Measurements from ENCODE around the gene RAB10.
"Not testable (repeated sequence)": the region's sequence is repeated elsewhere in the genome, so short reads cannot be mapped to it uniquely, and the experiment has no call there.

RAB10 gene

DNA sequence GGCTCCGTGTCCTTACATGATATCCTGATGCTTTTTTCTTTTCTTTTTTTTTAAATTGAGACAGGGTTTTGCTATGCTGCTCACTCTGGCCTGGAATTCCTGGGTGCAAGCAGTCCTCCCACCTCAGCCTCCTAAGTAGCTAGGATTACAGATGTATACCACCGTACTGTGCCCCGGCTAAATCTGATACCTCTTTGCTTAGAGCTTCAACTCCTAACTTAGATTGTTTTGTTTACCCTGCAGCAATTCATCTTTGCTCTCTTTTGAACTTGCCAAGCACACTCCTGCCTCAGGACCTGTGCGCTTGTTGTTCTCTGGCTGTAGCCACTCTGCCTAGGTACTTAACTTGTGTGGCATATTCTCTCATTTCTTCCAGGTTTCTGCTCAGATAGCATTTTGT lies 24.5 kb downstream of the RAB10 start:
- DNase-seq (ENCODE audit: low spot score) = no peak

GRCh38 chr2:26059542-26059941 lies 25.7 kb downstream of the RAB10 start:
- DNase-seq (ENCODE audit: low spot score) = no peak

- DNase-seq (ENCODE audit: low spot score) = no peak
Observed at GRCh38 chr2:26061539-26061938, 27.7 kb downstream of the RAB10 start.

GRCh38 chr2:26064846-26065245 lies 31.0 kb downstream of the RAB10 start:
- DNase-seq (ENCODE audit: low spot score) = no peak

GRCh38 chr2:26067186-26067974 lies 33.5 kb downstream of the RAB10 start:
- no peak for DNase-seq (ENCODE audit: low spot score)

- no peak for DNase-seq (ENCODE audit: low spot score)
Observed at GRCh38 chr2:26067980-26068507, 34.2 kb downstream of the RAB10 start.

GRCh38 chr2:26068602-26069298 lies 34.9 kb downstream of the RAB10 start:
- DNase-seq (ENCODE audit: low spot score) = peak; percentile 80

- DNase-seq (ENCODE audit: low spot score) = no peak
Observed at GRCh38 chr2:26070730-26071129, 36.8 kb downstream of the RAB10 start.

DNA sequence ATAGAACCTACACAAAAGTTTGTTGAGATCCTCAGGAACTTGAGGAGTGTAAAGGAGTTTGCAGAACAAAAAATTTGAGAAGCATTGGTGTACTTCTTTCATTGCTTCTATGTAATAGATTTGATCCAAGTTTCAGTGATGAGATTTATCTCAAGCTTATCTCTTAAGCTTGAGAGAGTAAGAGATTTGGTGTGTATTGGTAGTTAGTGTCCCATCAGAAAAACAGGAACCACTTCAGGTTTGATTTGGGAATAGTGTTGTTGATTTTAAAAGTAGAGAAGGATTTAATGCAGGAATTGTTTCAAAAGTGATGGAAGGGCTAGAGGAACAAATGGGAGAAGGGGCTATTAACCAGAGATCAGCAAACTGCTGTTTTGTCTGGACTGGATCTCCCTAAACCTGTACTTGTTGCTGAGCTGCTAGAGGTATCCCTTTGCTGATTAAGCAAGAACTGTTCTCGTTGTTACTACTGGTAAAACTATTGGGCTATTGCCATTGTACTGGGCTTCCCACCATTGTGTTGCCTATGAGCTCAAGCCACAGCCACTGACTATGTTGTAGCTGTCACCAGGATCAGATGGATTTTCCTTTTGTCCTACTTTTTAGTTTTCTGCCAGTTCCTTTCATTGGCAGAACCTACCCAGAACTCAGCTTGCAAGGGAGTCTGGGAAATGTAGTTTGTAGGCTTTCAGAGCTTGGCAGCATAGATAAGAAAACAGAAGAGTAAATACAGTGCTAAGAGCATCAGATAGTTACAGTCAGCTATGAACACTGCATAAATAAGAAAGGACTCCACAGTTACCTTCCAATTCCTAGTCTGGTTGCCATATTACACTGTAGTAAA lies 39.3 kb downstream of the RAB10 start:
- no peak for DNase-seq (ENCODE audit: low spot score)

- no peak for DNase-seq (ENCODE audit: low spot score)
Observed at GRCh38 chr2:26073830-26074229, 39.9 kb downstream of the RAB10 start.

DNA sequence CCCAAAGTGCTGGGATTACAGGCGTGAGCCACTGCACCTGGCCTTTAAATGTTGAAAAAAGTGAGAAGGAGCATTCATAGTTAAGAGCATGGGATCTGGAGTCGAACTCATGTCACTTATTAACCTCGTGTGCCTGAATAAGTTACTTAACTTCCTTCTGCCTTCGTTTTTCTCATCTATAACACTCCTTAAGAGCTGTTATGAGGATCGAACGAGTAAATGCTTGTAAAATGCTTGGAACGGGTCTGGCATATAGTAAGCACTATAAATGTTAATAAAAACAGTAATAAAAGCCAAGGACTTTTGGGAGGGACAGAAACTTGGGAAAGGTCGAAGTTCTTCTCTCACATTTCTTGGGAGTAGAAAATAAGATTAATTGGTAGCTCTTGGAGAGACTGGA lies 40.8 kb downstream of the RAB10 start:
- DNase-seq (ENCODE audit: low spot score) = no peak

DNA sequence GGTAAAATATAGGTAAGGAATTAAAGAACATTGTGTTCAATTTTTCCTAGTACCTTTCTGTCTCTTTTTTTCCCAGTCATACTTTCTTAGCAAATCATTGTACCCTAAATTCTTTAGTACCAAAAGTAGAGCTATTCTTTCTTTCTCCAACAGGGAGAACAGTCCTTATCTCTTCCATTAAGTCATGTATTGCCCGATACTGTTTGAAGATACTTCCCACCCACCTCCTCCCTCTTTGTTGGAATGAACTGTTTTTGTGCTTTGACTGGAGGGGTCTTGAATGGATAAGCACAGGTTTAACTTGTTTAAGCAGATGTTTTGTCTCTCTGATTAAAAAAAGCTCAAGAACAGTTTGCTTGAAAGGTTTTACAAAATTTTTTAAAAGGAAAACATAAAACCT lies 41.3 kb downstream of the RAB10 start:
- no peak for DNase-seq (ENCODE audit: low spot score)

DNA sequence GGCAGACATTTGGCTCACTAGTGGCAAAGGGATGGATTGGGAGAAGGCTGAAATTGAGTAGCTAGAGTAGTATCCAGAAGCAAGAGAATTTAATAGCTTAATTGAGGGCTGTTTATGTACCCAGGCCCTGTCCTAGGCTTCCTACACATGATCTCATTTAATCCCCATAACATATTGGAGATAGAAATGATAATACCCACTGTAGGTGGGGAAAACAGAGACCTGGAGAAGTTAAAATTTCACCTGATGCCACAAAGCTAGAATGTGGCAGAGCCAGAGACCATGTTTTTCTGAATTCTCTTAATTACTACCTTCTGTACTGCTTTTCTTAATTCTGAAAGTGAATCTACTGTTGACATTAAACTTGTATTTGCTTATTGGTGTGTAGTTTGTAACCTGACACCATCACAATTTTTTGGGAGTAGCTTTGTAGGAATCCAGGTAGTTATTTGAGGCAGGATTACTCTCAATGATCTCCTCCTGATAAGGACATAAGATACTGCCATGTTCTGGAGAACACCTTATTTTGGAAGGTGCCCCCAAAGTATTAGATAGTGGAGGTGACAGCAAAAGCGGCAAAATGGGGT lies 42.2 kb downstream of the RAB10 start:
- DNase-seq (ENCODE audit: low spot score) = no peak

DNA sequence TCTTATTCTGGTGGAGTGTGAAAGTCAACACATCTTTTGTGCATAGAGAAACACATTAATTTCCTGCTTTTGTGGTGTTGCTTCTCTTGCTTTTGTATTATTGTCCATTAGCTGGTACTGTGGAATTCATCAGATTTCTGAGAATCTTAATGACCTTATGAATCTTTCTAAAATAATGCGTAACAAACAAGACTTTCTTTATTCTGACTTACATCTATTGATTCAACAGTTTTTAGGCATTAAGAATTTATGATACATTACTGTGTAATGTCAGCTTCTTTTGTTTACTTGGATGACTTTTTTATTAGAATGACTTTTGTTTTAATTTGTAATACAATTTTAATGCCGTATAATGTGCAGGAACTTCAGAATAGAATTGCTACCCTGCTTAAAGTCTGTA lies 43.4 kb downstream of the RAB10 start:
- DNase-seq (ENCODE audit: low spot score) = no peak

- DNase-seq (ENCODE audit: low spot score) = no peak
Observed at GRCh38 chr2:26078939-26079338, 45.1 kb downstream of the RAB10 start.

GRCh38 chr2:26080356-26080755 lies 46.5 kb downstream of the RAB10 start:
- no peak for DNase-seq (ENCODE audit: low spot score)

DNA sequence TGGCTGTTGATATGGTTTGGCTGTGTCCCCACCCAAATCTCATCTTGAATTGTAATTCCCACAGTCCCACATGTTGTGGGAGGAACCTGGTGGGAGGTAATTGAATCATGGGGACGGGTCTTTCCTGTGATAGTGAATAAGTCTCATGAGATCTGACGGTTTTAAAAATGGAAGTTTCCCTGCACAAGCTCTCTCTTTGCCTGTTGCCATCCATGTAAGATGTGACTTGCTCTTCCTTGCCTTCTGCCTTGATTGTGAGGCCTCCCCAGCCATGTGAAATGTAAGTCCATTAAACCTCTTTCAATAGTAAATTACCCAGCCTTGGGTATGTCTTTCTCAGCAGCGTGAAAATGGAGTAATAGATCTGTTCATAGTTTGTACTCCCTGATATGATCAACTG lies 47.0 kb downstream of the RAB10 start:
- DNase-seq (ENCODE audit: low spot score) = not testable (repeated sequence)

DNA sequence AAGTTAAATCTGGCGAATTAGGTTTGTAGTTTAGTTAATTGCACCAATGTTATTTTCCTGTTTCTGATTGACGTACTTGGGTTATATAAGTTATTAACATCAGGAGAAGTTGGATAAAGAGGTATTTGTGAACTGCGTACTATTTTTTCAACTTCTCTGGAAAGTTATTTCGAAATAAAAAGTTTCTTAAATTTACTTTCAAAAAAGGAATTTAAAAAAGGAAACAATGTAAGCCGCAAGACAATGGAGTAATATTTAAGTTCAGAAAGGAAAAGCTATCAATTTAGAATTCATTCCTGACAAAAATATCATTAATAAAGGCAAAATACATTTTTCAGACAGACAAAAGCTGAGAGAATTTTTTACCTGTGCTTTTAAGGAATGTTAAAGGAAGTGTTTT lies 47.7 kb downstream of the RAB10 start:
- DNase-seq (ENCODE audit: low spot score) = no peak

GRCh38 chr2:26086155-26086637 lies 52.3 kb downstream of the RAB10 start:
- DNase-seq (ENCODE audit: low spot score) = peak; percentile 37

DNA sequence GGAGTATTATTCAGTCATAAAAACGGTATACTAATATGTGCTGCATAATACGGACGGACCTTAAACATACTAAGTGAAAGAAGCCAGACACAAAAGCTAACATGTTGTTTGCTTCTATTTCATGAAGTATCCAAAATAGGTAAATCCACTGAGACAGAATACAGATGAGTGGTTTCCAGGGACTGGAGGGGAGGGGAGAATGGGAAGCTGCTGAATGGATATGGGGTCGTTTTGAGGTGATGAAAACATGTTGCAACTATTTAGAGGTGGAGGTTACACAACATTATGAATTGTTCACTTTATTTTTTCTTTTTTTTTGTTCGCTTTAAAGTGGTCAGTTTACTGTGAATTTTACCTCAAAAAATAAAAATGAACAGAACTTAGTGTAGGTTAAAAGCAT lies 52.9 kb downstream of the RAB10 start:
- no peak for DNase-seq (ENCODE audit: low spot score)

GRCh38 chr2:26088038-26088643 lies 54.3 kb downstream of the RAB10 start:
- peak; percentile 42 for DNase-seq (ENCODE audit: low spot score)

Measured in CD4-positive, alpha-beta T cell treated with Interleukin-2 at 100 ng/mL for 4 hours (primary cell).